A549 (cell line): Measurements from ENCODE around the gene RCBTB2. TPM values are rescaled to one million over a fixed set of nuclear protein-coding genes. Genes with fewer than 3 reads are reported as not detected.

Source experiments
- ATAC-seq, 2 experiments: fragments of 200-7000 bp in 1 of 2; fragments of >200 bp in 1 of 2; cut with Nextera tagmentation in 1 of 2; cut with Tn5 transposase in 1 of 2; 3 replicates each; pipeline versions ENCODE4 v1.8.0 to v1.9.1; 2018 to 2020; ENCODE audit warnings: mild to moderate bottlenecking in 1 of 2, moderate library complexity in 1 of 2
- CTCF ChIA-PET: fragments of 300-600 bp; sonication (Branson Sonifier 250); formaldehyde crosslinking; extraction: SDS; loops from one replicate; lab custom pipeline; 2021; ENCODE audit warnings: antibody characterized with exemption, inconsistent platforms; lab: Yijun Ruan, JAX
- POLR2A ChIA-PET: fragments of 350-600 bp; formaldehyde crosslinking; extraction: SDS; loops from one replicate; lab custom pipeline; 2021; ENCODE audit warnings: antibody characterized with exemption, inconsistent platforms; lab: Yijun Ruan, JAX
- DNase-seq, 2 experiments: peaks; one replicate each; pipeline versions ENCODE4 v3.0.0 to v3.0.0-alpha.2; 2011 to 2016; ENCODE audit warnings: low read depth in 1 of 2, low spot score in 1 of 2
- FAIRE-seq: peaks from 2 replicates; lab custom pipeline; 2011; peaks lifted over from hg19 to GRCh38; lab: Jason Lieb, UNC
- H3K27ac ChIP-seq, 2 experiments: fragments of >200 bp; sonication (Bioruptor Twin); formaldehyde crosslinking; 3 replicates each; pipeline ENCODE4 v1.5.1; 2016 to 2017
- H3K4me1 ChIP-seq: fragments of >200 bp; sonication (Bioruptor Twin); formaldehyde crosslinking; 3 replicates; pipeline ENCODE4 v1.6.1; 2016
- H3K4me2 ChIP-seq: fragments of >200 bp; sonication (Bioruptor Twin); formaldehyde crosslinking; 3 replicates; pipeline ENCODE4 v1.6.1; 2016
- H3K4me3 ChIP-seq: fragments of >200 bp; sonication (Bioruptor Twin); formaldehyde crosslinking; 3 replicates; pipeline ENCODE4 v1.5.1; 2016
- H3K9me3 ChIP-seq: fragments of >200 bp; sonication (Bioruptor Twin); formaldehyde crosslinking; 3 replicates; pipeline ENCODE4 v1.6.1; 2016
- BHLHE40 ChIP-seq: IDR thresholded peaks from 2 replicates; pipeline ENCODE4 v1.6.1; 2012; ENCODE audit warnings: low read depth, low read length, inconsistent platforms
- CBX8 ChIP-seq: fragments of 200-600 bp; sonication (generic); IDR thresholded peaks from 2 replicates; pipeline ENCODE4 v1.6.1; 2016
- EHMT2 ChIP-seq: fragments of 200-600 bp; sonication (generic); IDR thresholded peaks from 2 replicates; pipeline ENCODE4 v1.6.1; 2016; ENCODE audit warnings: antibody characterized with exemption, low read depth, mild to moderate bottlenecking, moderate library complexity
- ESRRA ChIP-seq: fragments of 150-350 bp; IDR thresholded peaks from 2 replicates; pipeline ENCODE4 v1.6.1; 2014; ENCODE audit warnings: mild to moderate bottlenecking, low read length, borderline replicate concordance
- FOSL2 ChIP-seq, 2 experiments: fragments of 450-650 bp in 1 of 2; fragments of >200 bp in 1 of 2; sonication (Bioruptor Twin) in 1 of 2; formaldehyde crosslinking; IDR thresholded peaks; 2 replicates each; pipeline versions ENCODE4 v1.5.0 to v1.6.1; 2016 to 2020; ENCODE audit warnings: mild to moderate bottlenecking in 1 of 2, moderate library complexity in 1 of 2
- FOXS1 ChIP-seq: fragments of 250-450 bp; sonication (Bioruptor Pico); IDR thresholded peaks from 2 replicates; pipeline ENCODE4 v1.5.0; 2020; ENCODE audit warnings: mild to moderate bottlenecking, moderate library complexity
- HOXA7 ChIP-seq: fragments of 250-450 bp; sonication (Bioruptor Pico); IDR thresholded peaks from 2 replicates; pipeline ENCODE4 v1.5.0; 2020; ENCODE audit warnings: mild to moderate bottlenecking, moderate library complexity
- KDM5A ChIP-seq: fragments of 200-600 bp; sonication (generic); IDR thresholded peaks from 2 replicates; pipeline ENCODE4 v1.6.1; 2016; ENCODE audit warnings: antibody characterized with exemption, mild to moderate bottlenecking
- MYC ChIP-seq: IDR thresholded peaks from 2 replicates; pipeline ENCODE4 v1.6.1; 2012; ENCODE audit warnings: mild to moderate bottlenecking, inconsistent platforms, low read length, improper control_type of control experiment, borderline replicate concordance
- NPAS2 ChIP-seq: fragments of 250-450 bp; sonication (Bioruptor Pico); IDR thresholded peaks from 2 replicates; pipeline ENCODE4 v1.8.0; 2022; ENCODE audit warnings: mild to moderate bottlenecking, moderate library complexity, borderline replicate concordance
- POLR2A ChIP-seq: IDR thresholded peaks from 2 replicates; pipeline ENCODE4 v1.6.1; 2012; ENCODE audit warnings: mild to moderate bottlenecking, low read length
- RAD21 ChIP-seq, 2 experiments: fragments of >200 bp in 1 of 2; sonication (Bioruptor Twin) in 1 of 2; formaldehyde crosslinking in 1 of 2; IDR thresholded peaks in 1 of 2; conservative IDR thresholded peaks in 1 of 2; 2 replicates in 1 of 2; 3 replicates in 1 of 2; pipeline ENCODE4 v1.6.1; 2012 to 2018; ENCODE audit warnings: inconsistent platforms in 1 of 2
- RCOR1 ChIP-seq: fragments of 150-350 bp; IDR thresholded peaks from 2 replicates; pipeline ENCODE4 v1.6.1; 2014; ENCODE audit warnings: antibody characterized with exemption, low read length, low read depth
- SMC3 ChIP-seq: fragments of >200 bp; sonication (Bioruptor Twin); formaldehyde crosslinking; IDR thresholded peaks from 3 replicates; pipeline ENCODE4 v1.6.1; 2018; ENCODE audit warnings: inconsistent platforms
- TP53 ChIP-seq: fragments of 250-450 bp; sonication (Bioruptor Pico); IDR thresholded peaks from 2 replicates; pipeline ENCODE4 v1.5.0; 2021; ENCODE audit warnings: mild to moderate bottlenecking, moderate library complexity
- ZFP36 ChIP-seq: fragments of 450-650 bp; IDR thresholded peaks from 2 replicates; pipeline ENCODE4 v1.6.1; 2014; ENCODE audit warnings: borderline replicate concordance; ENCODE audit not compliant: partially characterized antibody
- ZNF302 ChIP-seq: fragments of 250-450 bp; sonication (Bioruptor Pico); IDR thresholded peaks from 2 replicates; pipeline ENCODE4 v1.9.0; 2021; ENCODE audit warnings: inconsistent platforms, mild to moderate bottlenecking, moderate library complexity
- WGBS: methylation state at CpG from one replicate; pipeline ENCODE4 v1.1.6; 2017; ENCODE audit errors: missing lambda C conversion rate; 5-methylcytosine and 5-hydroxymethylcytosine counted together
- polyA plus RNA-seq, 4 experiments: library from polyadenylated mRNA; depleted of rRNA in 3 of 4; stranded (reverse); fragments of >200 nt; fragmentation: RNase III in 1 of 4; extraction: RNeasy Plus Mini Kit Qiagen cat#74134 plus additional on column Dnase treatment in 1 of 4; gene quantifications; 2 replicates in 3 of 4; 3 replicates in 1 of 4; pipeline ENCODE4 v1.2.3, GENCODE V29; 2011 to 2017
- TF ChIP-seq, protein P1 (sequence below): fragments of 450-650 bp; IDR thresholded peaks from 2 replicates; pipeline ENCODE4 v1.6.1; 2014; ENCODE audit warnings: antibody characterized with exemption
- TF ChIP-seq, protein P2 (sequence below): fragments of >200 bp; sonication (Bioruptor Twin); formaldehyde crosslinking; IDR thresholded peaks from 3 replicates; pipeline ENCODE4 v1.6.1; 2016
- TF ChIP-seq, protein P3 (sequence below): fragments of 200-600 bp; sonication (generic); IDR thresholded peaks from 2 replicates; pipeline ENCODE4 v1.6.1; 2016; ENCODE audit warnings: antibody characterized with exemption, mild to moderate bottlenecking, moderate library complexity
- TF ChIP-seq, protein P4 (sequence below): fragments of 250-450 bp; sonication (Bioruptor Pico); IDR thresholded peaks from 2 replicates; pipeline ENCODE4 v1.5.0; 2020; ENCODE audit warnings: low read depth, mild to moderate bottlenecking, moderate library complexity

RCBTB2 gene
- polyA plus RNA-seq, 2 of the 4 experiments (the other 2 are of a cell fraction) = 1.1 to 2.0 TPM

DNA sequence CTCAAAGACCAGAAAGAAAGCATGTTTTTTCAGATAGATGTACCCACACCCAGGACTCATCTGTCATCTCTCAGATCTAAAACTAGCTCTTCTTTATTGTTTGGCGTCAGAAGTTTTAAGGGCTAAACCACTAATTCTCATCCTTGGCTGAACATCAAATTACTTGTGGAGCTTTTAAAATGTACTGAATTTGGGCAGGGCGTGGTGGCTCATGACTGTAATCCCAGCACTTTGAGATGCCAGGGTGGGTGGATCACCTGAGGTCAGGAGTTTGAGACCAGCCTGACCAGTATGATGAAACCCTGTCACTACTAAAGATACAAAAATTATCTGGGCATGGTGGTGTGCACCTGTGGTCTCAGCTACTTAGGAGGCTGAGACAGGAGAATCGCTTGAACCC is 47.4 kb downstream of the RCBTB2 start:
- H3K9me3 ChIP-seq = no peaks in the 10 kb centered on the region
- no peaks in the 10 kb centered on the region for H3K4me1 ChIP-seq
- H3K27ac ChIP-seq = no peak overlapping the region
- no peak overlapping the region for H3K4me3 ChIP-seq
- no peak overlapping the region for H3K4me2 ChIP-seq
- ChIA-PET POLR2A (no interaction called here), CTCF (no interaction called here)
- TF ChIP-seq KDM5A = no peak
- no peak for TF ChIP-seq RCOR1
- no peak for TF ChIP-seq ZNF302 (CRISPR knock-in tag)
- no peak for TF ChIP-seq HOXA7 (CRISPR knock-in tag)
- TF ChIP-seq, protein P1, sequence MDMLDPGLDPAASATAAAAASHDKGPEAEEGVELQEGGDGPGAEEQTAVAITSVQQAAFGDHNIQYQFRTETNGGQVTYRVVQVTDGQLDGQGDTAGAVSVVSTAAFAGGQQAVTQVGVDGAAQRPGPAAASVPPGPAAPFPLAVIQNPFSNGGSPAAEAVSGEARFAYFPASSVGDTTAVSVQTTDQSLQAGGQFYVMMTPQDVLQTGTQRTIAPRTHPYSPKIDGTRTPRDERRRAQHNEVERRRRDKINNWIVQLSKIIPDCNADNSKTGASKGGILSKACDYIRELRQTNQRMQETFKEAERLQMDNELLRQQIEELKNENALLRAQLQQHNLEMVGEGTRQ = no peak
- no peak for TF ChIP-seq CBX8
- no peak for TF ChIP-seq ZFP36
- WGBS = 48% methylated on average over 3 of the region's 3 CpGs
- FAIRE-seq = no peak
- no peak for ATAC-seq
- DNase-seq = no peak

DNA sequence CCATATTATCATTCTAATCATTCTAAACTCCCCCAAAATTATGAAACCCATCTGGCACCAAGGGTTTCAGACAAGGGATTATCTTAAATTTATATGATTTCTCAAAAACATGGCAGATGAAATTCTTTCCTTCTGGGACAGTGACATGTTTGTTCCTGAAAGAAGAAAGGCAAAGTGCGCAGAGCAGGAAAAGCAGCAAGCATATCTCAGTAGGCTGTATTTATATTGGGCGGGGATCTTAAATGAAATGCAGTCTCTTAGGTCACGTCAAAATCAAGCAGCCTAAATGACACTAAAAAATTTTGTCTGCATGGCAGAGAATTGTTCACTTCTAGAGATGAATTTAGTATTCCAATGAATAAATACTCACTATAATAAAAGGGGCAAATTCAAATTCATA is 49.3 kb downstream of the RCBTB2 start:
- ATAC-seq (no peak), DNase-seq (no peak), FAIRE-seq (no peak)
- Histone ChIP-seq H3K4me1 (no peaks in the 10 kb centered on the region), H3K27ac (no peak overlapping the region), H3K4me2 (no peak overlapping the region), H3K4me3 (no peak overlapping the region), H3K9me3 (no peaks in the 10 kb centered on the region)
- TF ChIP-seq KDM5A = no peak
- no peak for TF ChIP-seq POLR2A
- TF ChIP-seq TP53 (CRISPR knock-in tag) = no peak
- no peak for TF ChIP-seq HOXA7 (CRISPR knock-in tag)
- no peak for TF ChIP-seq NPAS2 (CRISPR knock-in tag)
- TF ChIP-seq MYC = no peak
- no peak for TF ChIP-seq ZNF302 (CRISPR knock-in tag)
- TF ChIP-seq, protein P1 = no peak
- WGBS = 100% methylated on average over 3 of the region's 3 CpGs
- POLR2A ChIA-PET = no interaction called here
- CTCF ChIA-PET = no interaction called here

DNA sequence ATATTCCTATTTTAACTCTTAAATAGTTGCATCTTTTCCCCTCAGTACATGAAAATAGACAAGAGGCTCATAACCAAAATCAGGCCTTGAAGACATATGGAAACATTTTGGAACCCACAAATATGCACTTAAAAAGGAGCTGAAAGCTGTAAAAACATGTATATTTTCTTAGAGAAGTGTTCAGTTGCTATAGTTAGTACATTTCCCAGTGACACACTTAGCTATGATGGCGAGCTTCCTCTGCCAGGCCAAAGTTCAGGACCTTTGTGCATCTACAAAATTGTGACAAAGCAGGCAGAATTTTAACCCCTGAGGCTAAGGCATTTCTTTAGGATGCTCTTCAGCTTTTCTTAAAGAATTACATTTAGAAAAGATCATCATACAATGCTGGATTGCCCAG is 54.5 kb downstream of the RCBTB2 start:
- 69% methylated on average over 1 of the region's 1 CpG for WGBS
- Histone ChIP-seq H3K4me1 (no peaks in the 10 kb centered on the region), H3K27ac (no peak overlapping the region), H3K4me2 (no peak overlapping the region), H3K4me3 (no peak overlapping the region), H3K9me3 (no peaks in the 10 kb centered on the region)
- ChIA-PET POLR2A (interaction anchor here (1.6 kb wide), 1 partner anchor 54 kb away, joined by 3 read pairs; no protein-coding TSS in a partner anchor), CTCF (no interaction called here)
- DNase-seq (no peak), ATAC-seq (no peak), FAIRE-seq (no peak)
- TF ChIP-seq SMC3 (no peak), BHLHE40 (no peak), FOSL2 (IDR thresholded peaks at IDR 0.05) (no peak), FOSL2 (CRISPR knock-in tag; IDR thresholded peaks at IDR 0.05) (no peak), RAD21 (conservative IDR thresholded peaks at IDR 0.05 in 1 of 2, IDR thresholded peaks at IDR 0.05 in 1 of 2) (no peak), FOXS1 (no peak), NPAS2 (CRISPR knock-in tag) (no peak)
- TF ChIP-seq, all 56 proteins: peak for 0

DNA sequence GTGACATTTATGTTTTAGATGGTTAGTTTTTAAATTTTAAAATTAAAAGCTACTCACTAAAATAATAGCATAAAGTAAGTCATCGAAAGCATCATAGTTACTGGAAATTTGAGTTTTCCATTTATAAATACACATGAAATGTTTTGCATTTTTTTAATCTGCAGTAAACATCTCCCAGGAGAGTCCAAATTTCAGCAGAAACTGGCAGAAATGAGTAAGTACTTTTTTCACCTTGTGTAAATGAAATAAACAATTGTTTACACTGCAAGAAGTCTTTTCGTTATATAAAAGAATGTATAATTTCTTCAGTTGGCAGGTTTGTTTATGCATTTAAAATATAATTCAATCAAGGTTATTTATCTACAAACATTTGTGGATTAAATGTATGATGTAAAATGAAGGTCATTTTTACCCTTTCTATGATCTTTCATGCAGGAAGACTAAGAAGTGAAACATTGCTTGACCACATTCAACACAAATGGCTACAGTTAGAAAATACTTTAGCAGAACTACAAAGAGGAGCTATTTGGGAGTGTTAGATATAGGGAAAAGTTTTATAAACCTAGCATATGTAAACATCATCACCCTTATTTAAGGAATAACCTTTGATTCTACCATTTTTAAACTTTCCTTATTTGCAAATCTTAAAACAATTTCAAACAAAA is 55.6 kb downstream of the RCBTB2 start:
- POLR2A ChIA-PET = no interaction called here
- FAIRE-seq (no peak), DNase-seq (no peak), ATAC-seq (no peak)
- no peaks in the 10 kb centered on the region for H3K4me1 ChIP-seq
- H3K4me2 ChIP-seq = no peak overlapping the region
- no peak overlapping the region for H3K4me3 ChIP-seq
- no peaks in the 10 kb centered on the region for H3K9me3 ChIP-seq
- CTCF ChIA-PET = no interaction called here
- no peak overlapping the region for H3K27ac ChIP-seq
- TF ChIP-seq ESRRA (no peak), NPAS2 (CRISPR knock-in tag) (no peak), EHMT2 (no peak)
- TF ChIP-seq, protein P2, sequence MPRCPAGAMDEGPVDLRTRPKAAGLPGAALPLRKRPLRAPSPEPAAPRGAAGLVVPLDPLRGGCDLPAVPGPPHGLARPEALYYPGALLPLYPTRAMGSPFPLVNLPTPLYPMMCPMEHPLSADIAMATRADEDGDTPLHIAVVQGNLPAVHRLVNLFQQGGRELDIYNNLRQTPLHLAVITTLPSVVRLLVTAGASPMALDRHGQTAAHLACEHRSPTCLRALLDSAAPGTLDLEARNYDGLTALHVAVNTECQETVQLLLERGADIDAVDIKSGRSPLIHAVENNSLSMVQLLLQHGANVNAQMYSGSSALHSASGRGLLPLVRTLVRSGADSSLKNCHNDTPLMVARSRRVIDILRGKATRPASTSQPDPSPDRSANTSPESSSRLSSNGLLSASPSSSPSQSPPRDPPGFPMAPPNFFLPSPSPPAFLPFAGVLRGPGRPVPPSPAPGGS = no peak
- TF ChIP-seq, protein P3, sequence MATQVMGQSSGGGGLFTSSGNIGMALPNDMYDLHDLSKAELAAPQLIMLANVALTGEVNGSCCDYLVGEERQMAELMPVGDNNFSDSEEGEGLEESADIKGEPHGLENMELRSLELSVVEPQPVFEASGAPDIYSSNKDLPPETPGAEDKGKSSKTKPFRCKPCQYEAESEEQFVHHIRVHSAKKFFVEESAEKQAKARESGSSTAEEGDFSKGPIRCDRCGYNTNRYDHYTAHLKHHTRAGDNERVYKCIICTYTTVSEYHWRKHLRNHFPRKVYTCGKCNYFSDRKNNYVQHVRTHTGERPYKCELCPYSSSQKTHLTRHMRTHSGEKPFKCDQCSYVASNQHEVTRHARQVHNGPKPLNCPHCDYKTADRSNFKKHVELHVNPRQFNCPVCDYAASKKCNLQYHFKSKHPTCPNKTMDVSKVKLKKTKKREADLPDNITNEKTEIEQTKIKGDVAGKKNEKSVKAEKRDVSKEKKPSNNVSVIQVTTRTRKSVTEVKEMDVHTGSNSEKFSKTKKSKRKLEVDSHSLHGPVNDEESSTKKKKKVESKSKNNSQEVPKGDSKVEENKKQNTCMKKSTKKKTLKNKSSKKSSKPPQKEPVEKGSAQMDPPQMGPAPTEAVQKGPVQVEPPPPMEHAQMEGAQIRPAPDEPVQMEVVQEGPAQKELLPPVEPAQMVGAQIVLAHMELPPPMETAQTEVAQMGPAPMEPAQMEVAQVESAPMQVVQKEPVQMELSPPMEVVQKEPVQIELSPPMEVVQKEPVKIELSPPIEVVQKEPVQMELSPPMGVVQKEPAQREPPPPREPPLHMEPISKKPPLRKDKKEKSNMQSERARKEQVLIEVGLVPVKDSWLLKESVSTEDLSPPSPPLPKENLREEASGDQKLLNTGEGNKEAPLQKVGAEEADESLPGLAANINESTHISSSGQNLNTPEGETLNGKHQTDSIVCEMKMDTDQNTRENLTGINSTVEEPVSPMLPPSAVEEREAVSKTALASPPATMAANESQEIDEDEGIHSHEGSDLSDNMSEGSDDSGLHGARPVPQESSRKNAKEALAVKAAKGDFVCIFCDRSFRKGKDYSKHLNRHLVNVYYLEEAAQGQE = no peak
- TF ChIP-seq, protein P4, sequence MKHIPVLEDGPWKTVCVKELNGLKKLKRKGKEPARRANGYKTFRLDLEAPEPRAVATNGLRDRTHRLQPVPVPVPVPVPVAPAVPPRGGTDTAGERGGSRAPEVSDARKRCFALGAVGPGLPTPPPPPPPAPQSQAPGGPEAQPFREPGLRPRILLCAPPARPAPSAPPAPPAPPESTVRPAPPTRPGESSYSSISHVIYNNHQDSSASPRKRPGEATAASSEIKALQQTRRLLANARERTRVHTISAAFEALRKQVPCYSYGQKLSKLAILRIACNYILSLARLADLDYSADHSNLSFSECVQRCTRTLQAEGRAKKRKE (CRISPR knock-in tag) = no peak
- TF ChIP-seq, all 56 proteins: peak for 0
- WGBS = 88% methylated on average over 2 of the region's 2 CpGs
